NCI-H1092 treated with DMSO at 0.1 percent for 48 hours (cell line): ENCODE results near the gene RASSF3.

Experiments
- DNase-seq: peaks from one replicate; lab custom pipeline; 2025; lab: John Stamatoyannopoulos, UW

The RASSF3 gene

DNA sequence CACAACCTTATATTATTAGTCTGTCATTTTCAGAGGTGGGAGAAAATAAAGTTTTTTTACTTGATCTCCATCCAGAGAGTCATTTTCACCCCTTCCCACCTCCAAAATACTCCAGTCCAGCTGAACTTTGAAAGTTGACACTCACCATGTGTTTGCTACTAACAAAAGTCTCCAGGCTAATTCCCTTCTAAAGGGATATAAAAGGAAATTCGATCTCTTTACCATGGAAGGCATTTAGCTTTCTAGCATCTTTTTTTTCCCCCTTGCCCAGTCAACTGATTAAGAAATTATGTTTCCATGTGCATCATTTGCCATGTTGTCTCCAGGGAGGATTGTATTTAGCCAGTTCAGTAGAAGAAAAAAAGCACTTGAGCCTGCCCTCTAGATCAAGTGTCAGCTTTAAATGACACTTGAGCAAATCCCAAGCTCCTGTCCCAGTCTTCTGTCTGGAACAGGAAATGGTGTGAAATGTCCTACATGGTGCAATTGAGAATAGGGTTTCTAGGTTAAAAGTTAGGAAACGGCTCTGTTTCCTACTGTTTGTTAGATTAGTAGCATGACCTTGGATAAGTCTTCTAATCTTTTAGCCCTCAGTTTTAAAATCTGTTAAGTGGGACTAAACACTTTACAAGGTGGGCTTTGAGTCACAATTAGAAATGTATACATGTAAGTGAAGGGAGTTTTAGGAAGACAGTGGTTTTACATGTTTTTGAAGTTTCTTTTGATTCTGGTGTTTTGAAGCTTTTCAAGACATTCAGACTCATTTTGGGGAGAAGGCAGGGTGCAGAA lies 81.7 kb downstream of the RASSF3 start:
- peak; percentile 69 for DNase-seq

DNA sequence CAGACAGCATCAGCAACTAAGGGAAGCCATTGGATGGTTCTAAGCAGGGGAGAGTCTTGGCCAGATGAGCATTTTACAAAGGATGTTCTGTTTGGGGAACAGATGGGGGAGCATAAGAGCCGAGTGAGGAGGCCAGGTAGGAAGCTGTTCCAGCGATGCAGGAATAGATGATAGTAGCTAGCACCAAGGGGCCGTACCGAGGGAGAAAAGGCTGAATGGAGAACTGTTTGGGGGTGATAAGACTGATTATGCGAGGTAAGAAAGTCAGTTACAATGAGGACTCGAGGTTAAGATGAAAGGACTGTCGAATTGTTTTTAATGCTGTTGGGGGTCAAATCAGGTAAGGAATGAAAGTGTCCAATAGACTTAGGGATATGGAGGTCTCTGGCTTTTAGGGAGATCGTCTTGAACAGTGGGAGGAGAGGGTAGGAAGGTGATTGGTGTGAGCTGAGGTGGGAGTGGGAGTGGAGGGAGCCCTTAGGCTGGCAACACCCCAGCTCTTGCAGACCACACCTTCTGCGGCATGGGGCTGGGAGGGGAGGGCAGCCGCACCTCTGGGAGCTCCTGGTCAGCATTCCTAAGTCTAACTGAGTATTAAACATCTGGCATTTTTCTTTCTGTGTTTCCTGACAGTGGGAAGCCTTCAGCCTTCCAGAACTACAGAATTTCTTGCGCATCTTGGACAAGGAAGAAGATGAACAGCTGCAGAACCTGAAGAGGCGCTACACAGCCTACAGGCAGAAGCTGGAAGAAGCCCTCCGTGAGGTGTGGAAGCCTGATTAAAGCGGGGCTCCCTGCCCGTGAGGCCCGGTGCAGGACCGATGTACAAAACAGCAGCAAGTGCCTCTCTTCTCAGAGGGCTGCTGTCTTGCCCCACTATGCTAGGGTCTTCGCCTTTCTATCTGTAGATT lies 84.1 kb downstream of the RASSF3 start:
- no peak for DNase-seq

DNA sequence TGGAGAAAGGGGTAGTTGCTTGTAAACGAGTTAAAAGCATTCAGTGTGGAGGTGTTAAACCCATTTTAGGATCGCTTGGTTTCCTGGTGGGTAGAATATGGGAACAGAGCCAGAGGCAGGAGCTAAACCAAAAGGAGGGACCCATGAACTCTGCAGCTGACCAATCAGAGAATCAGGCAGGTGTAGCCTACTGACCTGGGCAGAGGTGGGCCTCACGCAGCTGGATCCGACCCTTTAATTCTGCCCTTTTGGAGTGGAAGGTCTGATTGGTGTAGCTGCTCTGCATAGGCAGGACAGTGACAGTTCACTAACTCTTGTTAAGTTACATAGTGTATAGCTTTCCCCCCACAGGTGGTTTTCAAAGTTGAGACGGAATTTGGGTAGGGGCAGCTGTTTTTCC lies 85.3 kb downstream of the RASSF3 start:
- no peak for DNase-seq

DNA sequence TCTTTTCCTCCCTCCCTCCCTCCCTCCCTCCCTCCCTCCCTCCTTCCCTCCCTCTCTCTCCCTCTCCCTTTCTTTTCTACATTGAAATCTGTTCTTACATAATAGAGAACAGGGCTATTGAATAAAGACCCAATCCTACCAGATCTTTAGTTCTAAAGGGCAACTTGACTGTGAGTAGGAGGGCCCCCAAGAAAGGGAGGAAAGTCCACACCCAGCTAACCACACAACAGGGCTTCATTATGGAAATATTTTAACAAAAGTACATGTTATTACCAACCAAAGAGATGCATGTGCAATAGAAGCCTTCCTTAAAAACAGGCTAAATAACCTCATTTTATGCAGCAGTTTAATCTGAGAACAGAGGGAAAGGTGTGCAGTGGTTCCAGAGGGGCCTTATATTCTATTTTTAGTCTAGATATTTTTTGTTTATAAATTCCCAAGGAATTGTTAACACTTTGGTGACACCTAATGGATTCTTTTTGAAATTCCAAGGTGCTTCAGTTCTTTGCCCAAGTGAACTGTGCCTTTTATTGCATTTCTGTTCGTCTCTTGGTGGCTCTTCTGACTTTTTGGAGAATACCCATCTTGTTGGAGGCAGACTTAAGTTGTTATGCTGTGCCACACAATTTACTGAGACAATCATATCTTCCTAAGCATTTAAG lies 85.9 kb downstream of the RASSF3 start:
- DNase-seq: peak; percentile 13

DNA sequence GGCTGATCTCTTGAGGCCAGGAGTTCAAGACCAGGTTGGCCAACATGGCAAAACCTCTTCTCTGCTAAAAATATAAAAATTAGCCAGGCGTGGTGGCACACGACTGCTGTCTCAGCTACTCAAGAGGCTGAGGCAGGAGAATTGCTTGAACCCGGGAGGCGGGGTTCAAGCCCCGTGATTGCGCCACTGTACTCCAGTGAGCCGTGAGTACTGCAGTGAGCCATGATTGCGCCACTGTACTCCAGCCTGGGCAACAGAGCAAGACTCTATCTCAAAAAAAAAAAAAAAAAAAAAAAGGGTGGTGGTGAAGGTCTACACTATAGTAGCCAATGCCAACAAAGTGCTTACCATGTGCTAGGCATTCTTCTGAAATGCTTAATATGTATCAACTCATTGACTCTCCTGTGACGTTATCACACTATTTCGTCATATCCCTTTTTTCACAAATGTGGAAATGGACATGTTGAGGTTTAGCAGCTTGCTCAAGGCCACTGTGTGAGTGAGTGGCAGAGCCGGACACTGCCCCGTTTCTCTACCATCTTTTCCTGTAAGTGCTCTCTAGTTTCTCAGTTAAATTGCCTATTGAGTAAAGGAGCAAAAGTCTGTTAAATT lies 89.3 kb downstream of the RASSF3 start:
- DNase-seq: no peak

DNA sequence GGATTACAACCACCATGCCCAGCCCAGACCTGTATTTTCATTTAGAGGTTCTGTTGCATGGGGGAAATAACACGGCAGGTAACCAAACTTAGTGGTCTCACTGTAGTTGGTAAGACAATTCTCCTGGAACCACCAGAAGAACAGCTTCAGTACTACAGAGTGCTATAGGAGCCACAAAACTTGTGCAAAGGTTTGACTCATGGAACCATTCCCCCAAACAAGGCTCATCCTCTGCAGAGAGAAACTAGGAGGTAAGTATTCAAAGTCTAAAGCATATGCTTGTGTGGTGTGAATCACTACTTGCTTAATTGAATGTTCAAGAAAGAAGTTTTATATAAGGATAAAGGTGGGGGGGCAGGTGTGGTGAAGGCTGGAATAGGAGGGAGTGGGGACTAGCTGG lies 90.2 kb downstream of the RASSF3 start:
- no peak for DNase-seq

DNA sequence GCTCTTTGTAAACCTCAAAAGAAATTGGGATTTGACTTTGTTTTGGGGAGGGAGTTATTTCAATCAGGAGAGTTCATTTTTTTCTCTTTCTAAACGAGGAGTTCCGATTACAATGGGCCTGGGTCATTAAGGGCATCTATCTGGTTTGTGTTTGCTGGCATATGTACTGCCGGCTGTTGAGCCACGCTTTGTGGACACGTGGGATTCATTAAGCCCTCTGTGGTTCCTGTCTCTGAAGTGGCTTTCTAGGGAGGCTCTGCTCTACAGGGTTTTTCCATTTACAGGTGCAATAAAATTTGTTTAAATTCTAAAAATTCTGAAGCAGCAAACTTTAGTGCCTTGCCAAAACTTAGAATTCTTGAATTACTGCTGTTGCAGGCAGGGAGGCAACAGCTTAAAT lies 91.0 kb downstream of the RASSF3 start:
- peak; percentile 61 for DNase-seq

DNA sequence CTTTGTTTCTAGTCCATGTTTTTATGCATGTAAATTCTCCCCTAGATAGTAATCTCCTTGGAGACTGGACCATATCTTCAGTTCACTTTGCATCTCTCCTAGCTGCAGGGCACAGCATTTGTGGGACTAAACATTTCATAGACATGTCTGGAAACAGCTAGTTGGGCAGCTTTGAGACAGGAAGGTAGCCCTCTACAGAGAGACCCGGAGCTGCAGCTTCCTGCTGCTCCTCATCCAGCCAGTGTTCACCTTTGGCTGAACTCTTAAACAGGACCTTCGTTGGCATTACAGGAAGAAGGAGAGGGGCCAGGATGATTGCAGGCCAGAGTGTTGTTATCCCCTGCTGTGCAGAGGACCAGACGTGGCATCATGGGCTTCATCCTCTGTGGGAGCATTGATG lies 96.0 kb downstream of the RASSF3 start:
- DNase-seq: no peak

DNA sequence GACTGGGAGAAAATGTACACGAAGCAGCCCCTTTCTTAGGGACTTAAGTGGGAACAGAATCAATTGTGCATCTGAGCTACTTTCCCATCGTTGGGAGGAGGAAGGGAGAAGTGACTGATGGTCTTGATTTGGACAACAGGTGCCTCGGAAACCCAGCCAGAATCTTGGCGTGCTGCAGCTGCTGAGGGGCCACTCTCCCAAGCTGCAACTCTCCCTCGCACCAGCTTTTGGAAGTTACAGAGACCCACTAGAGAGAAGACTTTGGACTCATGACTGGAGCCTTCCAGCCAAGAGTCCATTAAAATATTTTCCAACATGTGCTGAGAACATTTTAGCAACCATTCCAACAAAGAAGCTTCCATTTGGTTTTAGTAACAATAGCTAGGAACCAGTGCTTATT lies 96.6 kb downstream of the RASSF3 start:
- no peak for DNase-seq

DNA sequence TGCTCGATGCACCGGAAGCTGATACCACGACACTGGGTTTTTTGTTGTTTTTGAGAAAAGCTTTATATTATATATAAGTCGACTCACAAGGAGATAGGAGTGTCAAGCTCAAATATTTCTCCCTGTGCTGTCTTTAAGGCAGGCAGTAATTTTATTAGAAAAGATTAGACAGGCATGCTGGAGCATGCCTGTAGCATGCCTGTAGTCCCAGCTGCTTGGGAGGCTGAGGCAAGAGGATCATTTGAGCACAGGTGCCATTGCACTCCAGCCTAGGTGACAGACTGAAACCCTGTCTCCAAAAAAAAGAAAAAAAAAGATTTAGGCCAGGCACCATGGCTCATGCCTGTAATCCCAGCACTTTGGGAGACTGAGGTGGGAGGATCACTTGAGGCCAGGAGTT lies 97.1 kb downstream of the RASSF3 start:
- DNase-seq: no peak

DNA sequence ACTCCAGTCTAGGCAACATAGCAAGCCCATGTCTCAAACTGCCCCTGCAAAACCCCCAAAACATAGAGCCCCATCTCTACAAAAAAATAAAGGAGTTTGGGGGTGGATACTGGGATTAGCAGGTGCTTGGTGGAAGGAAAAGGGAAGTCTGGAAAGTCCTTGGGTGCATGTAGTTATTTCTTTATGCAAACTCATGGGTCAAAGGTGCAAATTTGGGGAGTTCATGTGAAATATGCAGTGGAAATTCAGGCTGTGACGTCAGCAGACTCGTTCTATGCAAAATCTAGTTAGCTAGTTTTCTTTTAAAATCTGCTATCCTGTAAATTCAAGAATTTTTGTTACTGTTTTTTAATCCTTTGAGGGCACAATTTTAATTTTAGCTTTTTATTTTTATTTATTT lies 97.6 kb downstream of the RASSF3 start:
- DNase-seq: no peak

DNA sequence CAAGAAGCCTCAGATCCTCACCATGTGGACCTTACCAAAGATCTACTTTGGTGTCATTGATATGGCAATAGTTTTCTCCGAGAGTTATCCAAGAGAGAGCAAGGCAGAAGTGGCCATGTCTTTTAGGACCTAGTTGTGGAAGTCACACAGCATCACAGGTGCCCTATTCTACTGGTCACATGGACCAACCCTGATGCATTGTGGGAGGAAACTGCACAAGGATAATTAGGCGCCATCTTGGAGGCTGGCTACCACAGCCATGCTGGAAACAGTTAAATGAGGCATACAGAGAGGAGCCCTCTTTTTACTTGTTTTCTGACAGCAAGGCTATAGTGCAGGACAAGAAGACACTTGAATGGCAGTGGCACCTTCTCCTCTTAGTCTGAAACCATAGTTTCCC lies 99.1 kb downstream of the RASSF3 start:
- DNase-seq: no peak

DNA sequence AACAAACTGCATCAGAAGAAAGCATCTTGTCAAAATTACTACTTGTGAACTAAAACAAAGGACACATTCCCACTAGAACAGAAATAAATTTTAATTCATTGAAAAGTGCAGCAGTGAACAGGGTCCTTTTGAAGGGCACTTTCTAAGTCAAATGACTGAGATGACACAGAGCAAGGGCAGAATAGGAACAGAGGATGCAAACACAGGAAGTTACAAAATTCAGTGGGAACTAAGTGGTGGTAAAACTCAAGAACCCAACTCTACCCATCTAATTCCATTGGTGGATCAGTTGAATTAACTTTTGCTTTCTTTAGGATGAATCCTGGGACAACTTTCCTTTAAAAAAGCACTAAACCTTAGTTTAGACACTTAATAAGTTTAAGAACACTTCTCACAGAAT lies 103.1 kb downstream of the RASSF3 start:
- DNase-seq: no peak

DNA sequence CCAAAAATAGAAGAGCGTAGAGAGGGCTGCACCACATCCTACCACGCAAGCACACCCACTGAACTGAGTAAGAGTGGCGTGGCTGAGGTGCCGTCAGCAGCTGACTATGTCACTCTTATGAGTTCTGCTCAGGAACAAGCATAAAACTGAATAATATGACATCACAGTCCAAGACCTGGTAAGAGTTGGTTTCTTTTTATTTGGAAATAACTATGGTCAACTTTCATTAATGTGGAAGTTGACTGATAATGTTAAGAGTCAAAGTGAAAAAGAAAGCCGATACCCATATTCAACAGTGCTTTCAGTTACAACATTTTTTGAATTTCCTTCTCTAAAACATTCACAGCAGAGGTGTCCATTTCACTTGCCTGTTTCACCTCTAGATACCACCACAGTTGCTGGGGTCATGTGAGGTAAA lies 104.3 kb downstream of the RASSF3 start:
- DNase-seq: no peak

DNA sequence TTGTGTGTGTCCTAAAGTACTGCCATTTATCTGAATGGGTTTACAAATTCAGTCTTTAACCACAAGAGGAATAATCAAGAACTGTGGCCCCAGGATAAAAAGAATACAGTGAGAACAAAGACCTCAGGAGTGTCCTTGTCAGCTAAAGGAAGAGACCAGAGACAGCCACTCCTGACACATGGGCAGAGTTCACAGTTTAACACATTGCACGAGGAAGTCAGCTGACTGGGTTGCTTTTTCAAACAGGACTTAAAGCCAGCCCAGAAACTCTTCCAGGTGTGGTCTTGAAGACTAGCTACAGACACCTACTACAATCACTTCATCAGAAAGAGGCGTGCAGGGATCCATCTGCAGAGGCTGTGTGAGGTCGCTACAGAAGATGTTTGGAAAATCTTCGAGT lies 106.1 kb downstream of the RASSF3 start:
- no peak for DNase-seq

DNA sequence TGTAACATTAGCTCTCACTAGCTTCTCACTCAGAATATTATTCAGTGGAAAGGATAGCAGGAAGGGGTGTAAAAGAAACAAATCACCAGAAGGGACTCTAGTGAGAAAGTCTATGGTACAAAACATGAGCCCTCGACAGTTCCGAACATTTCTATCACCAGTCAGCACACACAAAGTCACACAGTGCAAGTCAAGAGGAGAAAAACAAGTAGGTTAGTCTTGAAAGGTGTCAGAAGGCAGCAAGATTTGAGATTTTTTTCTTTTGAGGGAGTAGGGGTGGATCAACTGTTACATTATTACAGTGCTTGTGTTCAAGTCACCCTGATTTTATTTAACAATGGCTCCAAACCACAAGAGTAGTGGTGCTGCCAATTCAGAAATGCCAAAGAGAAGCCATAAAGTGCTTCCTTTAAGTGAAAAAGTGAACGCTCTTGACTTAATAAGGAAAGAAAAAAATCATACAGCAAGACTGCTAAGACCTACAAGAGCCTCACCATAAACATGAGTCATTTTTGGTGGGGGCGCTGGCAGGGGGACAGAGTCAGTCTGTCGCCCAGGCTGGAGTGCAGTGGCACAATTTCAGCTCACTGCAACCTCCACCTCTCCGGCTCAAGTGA lies 106.7 kb downstream of the RASSF3 start:
- DNase-seq: no peak

DNA sequence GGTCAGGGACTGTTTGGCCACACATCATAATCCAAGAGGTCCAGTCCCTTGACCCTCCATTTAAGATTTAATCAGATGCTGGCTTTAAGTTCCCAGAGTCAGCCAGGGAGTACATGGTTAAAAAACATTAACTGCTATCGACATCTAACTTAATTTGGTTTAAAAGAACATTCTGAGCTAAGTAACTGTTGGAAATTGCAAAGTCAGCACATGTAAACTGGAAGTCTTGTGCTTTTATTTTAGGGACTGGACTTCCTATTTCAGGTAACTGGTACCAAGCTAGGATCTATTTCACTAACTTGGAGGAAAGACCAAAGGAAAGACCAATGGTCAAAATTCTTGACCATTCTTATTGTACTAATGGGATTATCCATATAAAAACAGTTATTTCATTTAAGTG lies 108.4 kb downstream of the RASSF3 start:
- DNase-seq: no peak

DNA sequence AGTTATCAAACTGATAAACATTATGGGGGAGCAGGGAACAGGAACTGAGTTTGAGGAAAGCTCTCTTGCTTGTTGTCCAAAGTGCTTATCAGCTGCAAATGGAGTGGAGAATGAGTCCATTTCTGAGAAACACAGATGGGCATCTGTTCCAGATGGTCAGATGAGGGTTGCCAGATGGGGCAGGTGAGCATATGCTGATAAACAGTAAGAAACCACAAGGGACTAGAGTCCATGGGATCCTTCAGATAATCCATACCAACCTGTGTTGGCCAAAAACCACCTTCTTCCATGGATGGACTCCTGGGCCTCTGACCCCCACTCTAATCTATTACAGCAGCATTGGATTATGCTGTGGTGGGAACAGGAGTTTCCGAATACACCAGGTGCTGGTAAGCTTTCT lies 110.6 kb downstream of the RASSF3 start:
- DNase-seq: no peak

DNA sequence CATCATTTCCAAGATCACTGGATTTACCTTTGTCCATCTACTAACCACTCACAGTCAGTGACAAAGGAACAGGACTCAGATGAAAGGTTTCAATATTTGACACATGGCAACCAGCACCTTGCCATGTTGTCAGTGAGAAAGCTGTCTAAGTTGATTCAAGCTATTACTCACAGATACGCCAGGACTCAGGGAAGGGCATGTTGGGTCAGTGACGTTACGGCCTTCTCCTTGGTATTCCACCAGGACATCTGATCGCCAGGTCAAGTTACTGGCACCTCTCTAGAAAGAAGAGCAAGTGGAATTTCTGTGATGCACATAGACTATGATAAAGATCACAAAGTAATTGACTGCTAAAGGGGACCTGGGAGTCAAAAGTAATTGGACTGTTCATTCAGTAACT lies 112.5 kb downstream of the RASSF3 start:
- DNase-seq: no peak

DNA sequence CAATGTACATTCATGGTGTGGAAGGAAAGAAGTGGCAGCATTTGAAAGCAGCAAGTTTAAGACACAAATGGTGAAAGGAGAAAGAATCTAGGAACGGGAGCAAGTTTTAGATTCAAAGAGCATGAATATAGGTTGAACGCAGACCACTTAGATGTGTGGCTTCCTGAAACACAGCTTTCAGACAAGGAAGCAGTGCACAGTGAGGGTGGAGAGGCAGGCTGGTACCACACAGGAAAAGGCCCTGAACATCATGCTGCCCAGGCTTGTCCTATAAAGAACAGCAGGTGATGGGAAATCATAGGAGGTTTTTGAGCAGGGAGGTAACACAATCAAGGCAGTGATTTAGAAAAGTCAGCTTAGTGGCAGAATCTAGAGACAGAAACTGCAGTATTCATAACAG lies 113.3 kb downstream of the RASSF3 start:
- no peak for DNase-seq

DNA sequence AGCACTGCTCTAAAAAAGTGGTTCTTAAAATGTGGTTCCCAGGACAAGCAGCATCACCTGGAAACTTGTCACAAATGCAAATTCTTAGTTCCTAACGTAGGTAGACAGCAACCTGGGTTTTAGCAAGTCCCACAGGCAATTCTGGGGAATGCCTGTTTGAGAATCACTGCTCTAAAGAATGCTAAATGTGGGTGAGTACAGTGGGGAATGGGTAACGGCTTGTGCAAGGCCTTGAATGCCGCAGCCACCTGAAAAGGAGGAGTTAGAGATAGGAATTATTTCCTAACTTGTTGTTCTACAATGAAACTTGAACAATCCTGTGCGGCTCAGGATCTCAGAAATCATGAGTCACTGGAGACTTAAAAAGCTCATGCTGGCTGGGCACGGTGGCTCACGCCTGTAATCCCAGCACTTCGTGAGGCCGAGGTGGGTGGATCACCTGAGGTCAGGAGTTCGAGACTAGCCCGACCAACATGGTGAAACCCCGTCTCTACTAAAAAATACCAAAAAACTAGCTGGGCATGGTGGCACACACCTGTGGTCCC lies 114.0 kb downstream of the RASSF3 start:
- no peak for DNase-seq
